Tibial nerve (tissue), 4 donors: ENCODE results near the gene MFSD11.
"Not testable (repeated sequence)": the region's sequence is repeated elsewhere in the genome, so short reads cannot be mapped to it uniquely, and the experiment has no call there.

Experiments used
- CTCF ChIP-seq, 5 experiments: fragments of 200-600 bp in 3 of 5; fragments of 450-650 bp in 2 of 5; sonication (generic) in 3 of 5; IDR thresholded peaks; one replicate each; pipeline ENCODE4 v1.5.1; 2016 to 2019; ENCODE audit warnings: antibody characterized with exemption in 5 of 5, mild to moderate bottlenecking in 3 of 5, moderate library complexity in 2 of 5
- EP300 ChIP-seq, 2 donors: sonication (generic); formaldehyde crosslinking; IDR thresholded peaks; one replicate each; pipeline ENCODE4 v1.6.1; 2017; ENCODE audit warnings: antibody characterized with exemption in 2 of 2, mild to moderate bottlenecking in 1 of 2
- POLR2A ChIP-seq, 2 donors: fragments of 450-650 bp; IDR thresholded peaks; one replicate each; pipeline ENCODE4 v1.6.1; 2017; ENCODE audit warnings: antibody characterized with exemption in 2 of 2, mild to moderate bottlenecking in 2 of 2, moderate library complexity in 2 of 2

GRCh38 chr17:76745785-76746184 lies 7.9 kb downstream of the MFSD11 start:
- TF ChIP-seq CTCF, POLR2A, EP300 (IDR thresholded peaks at IDR 0.05): not testable (repeated sequence)
